ENCODE measurements around the gene IRF2.

DNA sequence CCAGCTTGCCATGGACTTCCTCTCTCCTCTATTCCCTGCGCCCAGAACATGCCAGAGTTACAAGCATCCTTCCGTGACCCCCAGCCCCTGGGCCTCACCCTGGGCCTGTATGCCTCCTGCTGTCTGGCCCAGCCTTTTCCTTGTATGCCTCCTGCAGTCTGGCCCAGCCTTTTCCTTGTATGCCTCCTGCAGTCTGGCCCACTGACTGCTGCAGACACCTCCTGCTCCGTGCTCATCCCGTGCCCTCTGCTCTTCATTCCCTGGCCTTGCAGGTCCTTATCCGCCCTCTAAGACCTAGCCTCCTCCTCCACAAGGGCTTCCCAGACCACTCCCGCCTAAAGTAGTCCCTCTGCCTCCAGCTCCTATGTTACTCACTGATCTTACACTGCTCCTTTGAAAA, 44.2 kb downstream of the IRF2 start:
- TF ChIP-seq, protein P1, sequence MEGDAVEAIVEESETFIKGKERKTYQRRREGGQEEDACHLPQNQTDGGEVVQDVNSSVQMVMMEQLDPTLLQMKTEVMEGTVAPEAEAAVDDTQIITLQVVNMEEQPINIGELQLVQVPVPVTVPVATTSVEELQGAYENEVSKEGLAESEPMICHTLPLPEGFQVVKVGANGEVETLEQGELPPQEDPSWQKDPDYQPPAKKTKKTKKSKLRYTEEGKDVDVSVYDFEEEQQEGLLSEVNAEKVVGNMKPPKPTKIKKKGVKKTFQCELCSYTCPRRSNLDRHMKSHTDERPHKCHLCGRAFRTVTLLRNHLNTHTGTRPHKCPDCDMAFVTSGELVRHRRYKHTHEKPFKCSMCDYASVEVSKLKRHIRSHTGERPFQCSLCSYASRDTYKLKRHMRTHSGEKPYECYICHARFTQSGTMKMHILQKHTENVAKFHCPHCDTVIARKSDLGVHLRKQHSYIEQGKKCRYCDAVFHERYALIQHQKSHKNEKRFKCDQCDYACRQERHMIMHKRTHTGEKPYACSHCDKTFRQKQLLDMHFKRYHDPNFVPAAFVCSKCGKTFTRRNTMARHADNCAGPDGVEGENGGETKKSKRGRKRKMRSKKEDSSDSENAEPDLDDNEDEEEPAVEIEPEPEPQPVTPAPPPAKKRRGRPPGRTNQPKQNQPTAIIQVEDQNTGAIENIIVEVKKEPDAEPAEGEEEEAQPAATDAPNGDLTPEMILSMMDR (IDR thresholded peaks at IDR 0.05): no peak
- no peak for TF ChIP-seq POLR2A (IDR thresholded peaks at IDR 0.05)

Data from adrenal gland (tissue), 5 donors.